Omental fat pad (tissue), 4 donors: Measurements from ENCODE around the gene SACM1L. TPM values are rescaled to one million over a fixed set of nuclear protein-coding genes. Genes with fewer than 3 reads are reported as not detected.
"Not testable (repeated sequence)": the region's sequence is repeated elsewhere in the genome, so short reads cannot be mapped to it uniquely, and the experiment has no call there.

ENCODE experiments used
- ATAC-seq: fragments of 150-250 bp; one replicate; pipeline ENCODE4 v1.9.1; 2016; ENCODE audit warnings: mild to moderate bottlenecking, moderate library complexity; ENCODE audit not compliant: low FRiP score
- DNase-seq: peaks from one replicate; pipeline ENCODE4 v3.0.0-alpha.2; 2019; ENCODE audit warnings: low spot score
- CTCF ChIP-seq, 3 donors: fragments of 450-650 bp; IDR thresholded peaks; one replicate each; pipeline ENCODE4 v1.5.1; 2016 to 2017; ENCODE audit warnings: antibody characterized with exemption in 3 of 3, mild to moderate bottlenecking in 3 of 3, moderate library complexity in 2 of 3
- total RNA-seq, 4 donors: library from RNA; depleted of rRNA; stranded (reverse); fragments of >200 nt; gene quantifications; one replicate each; pipeline ENCODE4 v1.1.0, GENCODE V29; 2016

SACM1L gene
- total RNA-seq, 4 donors from 2014 or later = 36.9 to 63.4 (median 49.5) TPM

GRCh38 chr3:45748068-45748467 is 58.9 kb downstream of the SACM1L start:
- no peak for DNase-seq
- no peak for ATAC-seq
- no peak for TF ChIP-seq CTCF (IDR thresholded peaks at IDR 0.05)

GRCh38 chr3:45749036-45749600 is 59.9 kb downstream of the SACM1L start:
- DNase-seq, ATAC-seq: not testable (repeated sequence)

- ATAC-seq (no peak), DNase-seq (no peak)
- no peak for TF ChIP-seq CTCF (IDR thresholded peaks at IDR 0.05)
These were observed 60.7 kb downstream of the SACM1L start for GRCh38 chr3:45749880-45750279.

- ATAC-seq (no peak), DNase-seq (no peak)
- no peak for TF ChIP-seq CTCF (IDR thresholded peaks at IDR 0.05)
These were observed 62.5 kb downstream of the SACM1L start for GRCh38 chr3:45751537-45752242.

- no peak for TF ChIP-seq CTCF (IDR thresholded peaks at IDR 0.05)
- no peak for ATAC-seq
These were observed 63.9 kb downstream of the SACM1L start for GRCh38 chr3:45753095-45753494.

GRCh38 chr3:45754461-45754860 is 65.3 kb downstream of the SACM1L start:
- DNase-seq = no peak
- no peak for TF ChIP-seq CTCF (IDR thresholded peaks at IDR 0.05)
- no peak for ATAC-seq

More at GRCh38 chr3:45753095-45753494, 63.9 kb downstream of the SACM1L start:
- no peak for DNase-seq

- no peak for DNase-seq
- no peak for TF ChIP-seq CTCF (IDR thresholded peaks at IDR 0.05)
- no peak for ATAC-seq
These were observed 66.9 kb downstream of the SACM1L start for GRCh38 chr3:45756055-45756454.

- ATAC-seq, DNase-seq: not testable (repeated sequence)
These were observed 67.9 kb downstream of the SACM1L start for GRCh38 chr3:45757141-45757540.
